ENCODE measurements around the gene MAGEA4. TPM values are rescaled to one million over a fixed set of nuclear protein-coding genes. Genes with fewer than 3 reads are reported as not detected.

The MAGEA4 gene
- total and polyA plus RNA-seq, 2 donors = not detected

DNA sequence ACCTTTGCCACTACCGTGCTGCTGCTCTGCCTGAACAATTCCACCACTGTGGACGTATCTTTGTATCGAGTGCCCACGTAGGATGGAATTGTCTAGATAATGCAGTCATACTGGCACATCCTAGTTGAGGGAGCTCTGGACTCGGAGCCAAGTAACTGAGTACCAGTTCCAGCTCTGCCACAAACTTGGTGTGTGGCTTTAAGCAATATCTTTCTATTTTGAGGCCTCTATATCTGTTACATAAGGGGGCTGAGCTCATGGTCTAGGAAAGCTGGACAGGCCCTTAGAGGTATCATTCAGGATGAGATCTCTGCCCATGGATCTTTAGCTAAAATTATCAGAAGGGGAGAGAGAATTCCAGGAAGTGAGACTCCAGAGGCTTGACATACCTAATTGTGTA is 49.3 kb downstream of the MAGEA4 start:
- 90% methylated on average over 5 of the region's 5 CpGs for WGBS
- no peak for DNase-seq (ENCODE audit: low read depth in 6 of 9, low spot score in 9 of 9)
- H3K27ac ChIP-seq (ENCODE audit: low read depth in 1 of 2, low read length in 1 of 2) = no peak overlapping the region
- H3K4me3 ChIP-seq (ENCODE audit: low read length in 2 of 2) = no peak overlapping the region
- H3K36me3 ChIP-seq (ENCODE audit: control insufficient read depth in 2 of 2, insufficient read depth in 2 of 2, low read length in 1 of 2) = no peaks in the 10 kb centered on the region
- no peaks in the 10 kb centered on the region for H3K4me1 ChIP-seq (ENCODE audit: control insufficient read depth in 2 of 2, insufficient read depth in 2 of 2, low read length in 2 of 2)
- H3K27me3 ChIP-seq (ENCODE audit: control insufficient read depth in 2 of 2, insufficient read depth in 1 of 2, low read length in 1 of 2) = no peaks in the 10 kb centered on the region
- peaks cover 0 to 4% of the 10 kb centered on the region in 2 donors for H3K9me3 ChIP-seq (ENCODE audit: control insufficient read depth in 2 of 2, insufficient read depth in 1 of 2, low read length in 1 of 2)

DNA sequence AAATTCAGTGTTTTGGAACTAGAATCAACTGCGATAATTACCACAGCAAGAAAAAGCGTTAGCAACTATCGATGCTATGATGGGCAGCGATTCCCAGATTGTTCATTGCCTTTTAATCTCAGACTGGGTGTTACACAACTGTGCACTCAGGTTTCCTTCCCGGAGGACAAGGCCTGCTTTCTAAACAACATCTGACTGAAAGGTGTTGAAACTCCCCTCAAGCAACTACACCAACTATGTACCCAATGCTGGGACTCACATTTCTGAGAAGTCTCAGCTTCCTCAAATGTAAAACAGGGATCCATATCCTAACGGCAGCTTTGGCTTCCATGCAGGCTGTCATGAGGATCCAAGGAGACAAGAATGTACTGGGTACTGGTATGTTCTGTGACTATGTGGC is 53.5 kb downstream of the MAGEA4 start:
- Histone ChIP-seq H3K4me3 (ENCODE audit: low read length in 2 of 2) (no peak overlapping the region), H3K36me3 (ENCODE audit: control insufficient read depth in 2 of 2, insufficient read depth in 2 of 2, low read length in 1 of 2) (no peaks in the 10 kb centered on the region), H3K27me3 (ENCODE audit: control insufficient read depth in 2 of 2, insufficient read depth in 1 of 2, low read length in 1 of 2) (no peaks in the 10 kb centered on the region), H3K4me1 (ENCODE audit: control insufficient read depth in 2 of 2, insufficient read depth in 2 of 2, low read length in 2 of 2) (no peaks in the 10 kb centered on the region), H3K27ac (ENCODE audit: low read depth in 1 of 2, low read length in 1 of 2) (no peak overlapping the region), H3K9me3 (ENCODE audit: control insufficient read depth in 2 of 2, insufficient read depth in 1 of 2, low read length in 1 of 2) (no peaks in the 10 kb centered on the region)
- 95% methylated on average over 6 of the region's 6 CpGs for WGBS
- no peak for DNase-seq (ENCODE audit: low read depth in 6 of 9, low spot score in 9 of 9)

DNA sequence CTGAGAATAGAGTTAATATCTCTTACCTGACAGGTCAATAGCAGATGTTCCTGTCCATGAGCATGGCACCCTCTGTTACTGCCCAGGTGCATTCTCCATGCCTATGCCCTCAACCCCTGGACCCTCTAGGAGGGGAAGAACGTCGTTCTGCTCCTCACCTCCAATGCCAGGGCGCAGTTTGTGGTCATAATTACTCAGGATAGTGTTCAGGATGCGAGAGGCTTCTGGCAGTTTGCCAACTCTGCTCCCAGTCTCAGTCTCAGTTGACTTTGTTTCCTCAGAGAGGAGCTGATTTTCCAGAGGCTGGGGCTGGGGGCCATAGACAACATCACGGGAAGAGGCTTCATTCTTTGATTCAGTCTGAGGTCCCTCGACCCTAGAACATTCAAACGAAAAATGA is 57.3 kb downstream of the MAGEA4 start:
- Histone ChIP-seq H3K27ac (ENCODE audit: low read depth in 1 of 2, low read length in 1 of 2) (no peak overlapping the region), H3K4me3 (ENCODE audit: low read length in 2 of 2) (no peak overlapping the region), H3K4me1 (ENCODE audit: control insufficient read depth in 2 of 2, insufficient read depth in 2 of 2, low read length in 2 of 2) (no peaks in the 10 kb centered on the region), H3K27me3 (ENCODE audit: control insufficient read depth in 2 of 2, insufficient read depth in 1 of 2, low read length in 1 of 2) (peaks cover 0 to 12% of the 10 kb centered on the region in 2 donors), H3K36me3 (ENCODE audit: control insufficient read depth in 2 of 2, insufficient read depth in 2 of 2, low read length in 1 of 2) (no peaks in the 10 kb centered on the region), H3K9me3 (ENCODE audit: control insufficient read depth in 2 of 2, insufficient read depth in 1 of 2, low read length in 1 of 2) (no peaks in the 10 kb centered on the region)
- 87% methylated on average over 7 of the region's 7 CpGs for WGBS
- DNase-seq (ENCODE audit: low read depth in 6 of 9, low spot score in 9 of 9) = no peak

DNA sequence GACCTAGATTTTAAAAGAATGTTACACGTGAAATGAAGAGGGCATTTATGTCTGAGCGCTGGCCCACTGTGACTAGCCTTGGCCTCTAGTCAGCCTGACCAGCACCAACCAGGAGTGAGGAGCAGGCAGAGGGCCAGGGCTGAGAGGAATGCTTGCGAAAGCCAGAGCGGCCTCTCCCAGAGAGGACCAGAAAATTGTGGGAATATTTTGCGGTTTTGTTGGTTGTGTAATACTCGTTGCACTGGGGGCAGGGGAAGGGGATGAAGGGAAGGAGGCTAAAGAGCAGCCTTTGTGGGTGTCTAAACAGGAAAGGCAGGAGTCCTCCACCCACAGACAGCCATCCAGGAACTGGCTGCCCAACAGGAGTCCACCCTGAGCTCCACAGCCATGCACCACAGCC is 58.0 kb downstream of the MAGEA4 start:
- H3K27ac ChIP-seq (ENCODE audit: low read depth in 1 of 2, low read length in 1 of 2) = no peak overlapping the region
- H3K4me3 ChIP-seq (ENCODE audit: low read length in 2 of 2) = no peak overlapping the region
- no peaks in the 10 kb centered on the region for H3K4me1 ChIP-seq (ENCODE audit: control insufficient read depth in 2 of 2, insufficient read depth in 2 of 2, low read length in 2 of 2)
- peaks cover 0 to 15% of the 10 kb centered on the region in 2 donors for H3K27me3 ChIP-seq (ENCODE audit: control insufficient read depth in 2 of 2, insufficient read depth in 1 of 2, low read length in 1 of 2)
- H3K36me3 ChIP-seq (ENCODE audit: control insufficient read depth in 2 of 2, insufficient read depth in 2 of 2, low read length in 1 of 2) = no peaks in the 10 kb centered on the region
- 73% methylated on average over 6 of the region's 6 CpGs for WGBS
- DNase-seq (ENCODE audit: low read depth in 6 of 9, low spot score in 9 of 9) = no peak
- H3K9me3 ChIP-seq (ENCODE audit: control insufficient read depth in 2 of 2, insufficient read depth in 1 of 2, low read length in 1 of 2) = no peaks in the 10 kb centered on the region

DNA sequence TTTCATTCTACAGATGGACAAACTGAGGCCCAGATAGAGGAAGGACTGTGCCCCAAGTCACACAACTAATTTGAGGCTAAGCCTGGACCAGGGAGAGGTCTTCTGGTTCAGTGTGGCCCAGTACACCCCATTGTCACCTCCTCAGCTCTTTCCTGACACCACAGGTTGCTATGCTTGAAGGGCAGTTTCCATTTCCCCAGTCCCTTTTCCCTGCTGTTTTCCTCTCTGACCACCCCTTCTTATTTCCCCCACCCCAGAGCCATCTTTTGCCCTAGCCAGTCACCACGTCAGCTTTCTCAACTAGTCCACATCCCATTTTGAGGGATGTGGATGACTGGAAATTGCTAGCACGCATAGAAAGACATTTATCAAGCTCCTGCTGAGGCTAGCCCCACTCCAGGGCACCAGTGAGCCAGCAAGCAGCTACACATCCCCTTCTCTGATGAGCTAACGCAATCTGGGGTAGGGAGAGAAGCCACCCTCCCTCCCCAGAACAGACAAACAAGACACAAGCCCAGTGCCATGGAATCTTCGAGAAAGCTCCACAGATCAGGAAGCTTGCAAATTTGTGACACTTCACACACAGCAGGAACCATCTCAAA is 60.5 kb downstream of the MAGEA4 start:
- H3K36me3 ChIP-seq (ENCODE audit: control insufficient read depth in 2 of 2, insufficient read depth in 2 of 2, low read length in 1 of 2) = no peaks in the 10 kb centered on the region
- no peaks in the 10 kb centered on the region for H3K9me3 ChIP-seq (ENCODE audit: control insufficient read depth in 2 of 2, insufficient read depth in 1 of 2, low read length in 1 of 2)
- H3K27me3 ChIP-seq (ENCODE audit: control insufficient read depth in 2 of 2, insufficient read depth in 1 of 2, low read length in 1 of 2) = peaks cover 0 to 15% of the 10 kb centered on the region in 2 donors
- WGBS = 55% methylated on average over 4 of the region's 4 CpGs
- H3K4me3 ChIP-seq (ENCODE audit: low read length in 2 of 2) = no peak overlapping the region
- H3K4me1 ChIP-seq (ENCODE audit: control insufficient read depth in 2 of 2, insufficient read depth in 2 of 2, low read length in 2 of 2) = no peaks in the 10 kb centered on the region
- DNase-seq (ENCODE audit: low read depth in 6 of 9, low spot score in 9 of 9) = no peak
- no peak overlapping the region for H3K27ac ChIP-seq (ENCODE audit: low read depth in 1 of 2, low read length in 1 of 2)

DNA sequence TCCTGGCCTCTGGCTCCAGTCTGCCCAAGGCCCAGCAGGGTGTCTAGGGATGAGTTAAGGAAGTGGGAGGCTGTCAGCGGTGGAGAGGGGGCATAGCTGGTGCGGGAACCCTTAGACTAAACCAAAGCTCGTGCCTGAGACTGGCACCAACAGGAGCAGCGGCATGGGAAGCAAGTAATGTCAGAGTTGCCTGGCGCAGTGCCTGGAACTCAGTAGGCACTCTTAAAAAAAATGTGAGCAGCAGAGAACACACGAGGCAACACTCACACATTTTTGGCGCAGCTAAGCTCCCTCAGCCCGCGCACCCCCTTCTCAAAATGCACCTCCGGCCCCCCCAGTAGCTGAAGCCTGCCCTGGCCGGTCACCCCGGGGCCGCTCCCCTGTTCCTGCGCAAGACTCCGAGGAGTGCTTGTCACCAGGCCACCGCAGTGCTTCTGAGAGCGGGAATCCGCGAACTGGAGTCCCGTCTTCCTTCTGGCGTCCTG is 61.2 kb downstream of the MAGEA4 start:
- H3K27ac ChIP-seq (ENCODE audit: low read depth in 1 of 2, low read length in 1 of 2) = no peak overlapping the region
- WGBS = 9% methylated on average over 21 of the region's 21 CpGs
- no peak for DNase-seq (ENCODE audit: low read depth in 6 of 9, low spot score in 9 of 9)
- H3K9me3 ChIP-seq (ENCODE audit: control insufficient read depth in 2 of 2, insufficient read depth in 1 of 2, low read length in 1 of 2) = no peaks in the 10 kb centered on the region
- H3K4me1 ChIP-seq (ENCODE audit: control insufficient read depth in 2 of 2, insufficient read depth in 2 of 2, low read length in 2 of 2) = no peaks in the 10 kb centered on the region
- H3K27me3 ChIP-seq (ENCODE audit: control insufficient read depth in 2 of 2, insufficient read depth in 1 of 2, low read length in 1 of 2) = peaks cover 0 to 15% of the 10 kb centered on the region in 2 donors
- H3K4me3 ChIP-seq (ENCODE audit: low read length in 2 of 2) = peak overlapping the region in 1 of 2 donors; percentile 12
- H3K36me3 ChIP-seq (ENCODE audit: control insufficient read depth in 2 of 2, insufficient read depth in 2 of 2, low read length in 1 of 2) = no peaks in the 10 kb centered on the region

Other genes starting within 250 kb of the MAGEA4 start
- 1.3 TPM for gene PRRG3, start 217.4 kb upstream of the MAGEA4 start, total RNA-seq
- 0.87 TPM for gene PRRG3, start 217.4 kb upstream of the MAGEA4 start, polyA plus RNA-seq
- 5.5 TPM for gene FATE1, start 196.9 kb upstream of the MAGEA4 start, total RNA-seq
- gene FATE1, start 196.9 kb upstream of the MAGEA4 start, polyA plus RNA-seq = 5.0 TPM
- 0.09 TPM for gene CNGA2, start 178.1 kb upstream of the MAGEA4 start, total RNA-seq
- 0.02 TPM for gene CNGA2, start 178.1 kb upstream of the MAGEA4 start, polyA plus RNA-seq
- gene GABRE, start 61.8 kb downstream of the MAGEA4 start, total RNA-seq = 2.9 TPM
- 13.4 TPM for gene GABRE, start 61.8 kb downstream of the MAGEA4 start, polyA plus RNA-seq
- not detected for gene MAGEA10, start 225.7 kb downstream of the MAGEA4 start, total RNA-seq
- gene MAGEA10, start 225.7 kb downstream of the MAGEA4 start, polyA plus RNA-seq = not detected

All from thymus (tissue), 11 donors.